Left ventricle myocardium inferior (tissue), 1 donor: Measurements from ENCODE around the gene SAYSD1. TPM values are rescaled to one million over a fixed set of nuclear protein-coding genes. Genes with fewer than 3 reads are reported as not detected.
A peak's percentile ranks its signal among the peaks of the same experiment; 100 is the strongest.

Experiments
- DNase-seq: peaks from one replicate; pipeline ENCODE4 v3.0.0-alpha.2; 2020
- H3K27ac ChIP-seq: fragments of 200-600 bp; replicated peaks from 2 replicates; pipeline ENCODE4 v1.8.0; 2021
- H3K27me3 ChIP-seq: fragments of 200-600 bp; 2 replicates; pipeline ENCODE4 v1.8.0; 2021; ENCODE audit warnings: low read depth
- H3K36me3 ChIP-seq: fragments of 200-600 bp; 2 replicates; pipeline ENCODE4 v1.8.0; 2021
- H3K4me1 ChIP-seq: fragments of 200-600 bp; 2 replicates; pipeline ENCODE4 v1.8.0; 2021
- H3K4me3 ChIP-seq: fragments of 200-600 bp; 2 replicates; pipeline ENCODE4 v1.8.0; 2021; ENCODE audit warnings: mild to moderate bottlenecking, moderate library complexity
- H3K9me3 ChIP-seq: fragments of 200-600 bp; replicated peaks from 2 replicates; pipeline ENCODE4 v1.8.0; 2021
- CTCF ChIP-seq: fragments of 200-600 bp; IDR thresholded peaks from 2 replicates; pipeline ENCODE4 v1.8.0; 2021; ENCODE audit warnings: antibody characterized with exemption, mild to moderate bottlenecking, borderline replicate concordance
- intact Hi-C: fragments of 100-400 bp; cut with micrococcal nuclease; formaldehyde crosslinking; loops from one replicate; pipeline ENCODE4 v1.11.0; 2022
- total RNA-seq: library from RNA; stranded (reverse); fragmentation: NEBNext Ultra II Directional; extraction: Animal tissue kit (Norgen Biotek cat#: 25700); gene quantifications from one replicate; pipeline ENCODE4 v1.2.1, GENCODE V29; 2021
- donor health status: DM: no; HTN: yes; CAD: no; lungs with severe emphysema.

SAYSD1 gene
- total RNA-seq, 1 donor from 2014 or later, result 10.0 TPM

GRCh38 chr6:39068391-39068790 lies 46.6 kb downstream of the SAYSD1 start:
- intact Hi-C loops, result no loop called here
- TF ChIP-seq CTCF, result no peak
- Histone ChIP-seq H3K27me3 (peaks cover 4% of the 10 kb centered on the region), H3K4me1 (peaks cover 18% of the 10 kb centered on the region), H3K27ac (no peak overlapping the region), H3K36me3 (no peaks in the 10 kb centered on the region), H3K9me3 (no peaks in the 10 kb centered on the region), H3K4me3 (no peak overlapping the region)
- DNase-seq, result no peak

- DNase-seq, result no peak
- H3K9me3 ChIP-seq, result no peaks in the 10 kb centered on the region
- no peak overlapping the region for H3K4me3 ChIP-seq
- H3K4me1 ChIP-seq, result peaks cover 47% of the 10 kb centered on the region
- intact Hi-C loops, result no loop called here
- no peak for TF ChIP-seq CTCF
- H3K36me3 ChIP-seq, result no peaks in the 10 kb centered on the region
- H3K27me3 ChIP-seq, result peaks cover 17% of the 10 kb centered on the region
- peak overlapping the region; percentile 81 for H3K27ac ChIP-seq
Measured at GRCh38 chr6:39065561-39065960, 49.4 kb downstream of the SAYSD1 start.

- Histone ChIP-seq H3K9me3 (no peaks in the 10 kb centered on the region), H3K4me1 (peaks cover 54% of the 10 kb centered on the region), H3K36me3 (peaks cover 4% of the 10 kb centered on the region), H3K27ac (peak overlapping the region; percentile 81), H3K27me3 (peaks cover 33% of the 10 kb centered on the region), H3K4me3 (no peak overlapping the region)
- no peak for TF ChIP-seq CTCF
- DNase-seq, result no peak
- intact Hi-C loops, result no loop called here
Measured at GRCh38 chr6:39063526-39063925, 51.5 kb downstream of the SAYSD1 start.

GRCh38 chr6:39062014-39062740 lies 52.8 kb downstream of the SAYSD1 start:
- Histone ChIP-seq H3K27ac (peak overlapping the region; percentile 81), H3K9me3 (no peaks in the 10 kb centered on the region), H3K4me3 (no peak overlapping the region), H3K4me1 (peaks cover 56% of the 10 kb centered on the region), H3K36me3 (peaks cover 4% of the 10 kb centered on the region), H3K27me3 (peaks cover 38% of the 10 kb centered on the region)
- intact Hi-C loops, result no loop called here
- no peak for TF ChIP-seq CTCF
- peak; percentile 38 for DNase-seq

- peak overlapping the region; percentile 81 for H3K27ac ChIP-seq
- no peak for DNase-seq
- no peaks in the 10 kb centered on the region for H3K9me3 ChIP-seq
- H3K36me3 ChIP-seq, result peaks cover 4% of the 10 kb centered on the region
- intact Hi-C loops, result no loop called here
- H3K27me3 ChIP-seq, result peaks cover 35% of the 10 kb centered on the region
- H3K4me3 ChIP-seq, result no peak overlapping the region
- no peak for TF ChIP-seq CTCF
- H3K4me1 ChIP-seq, result peaks cover 62% of the 10 kb centered on the region
Measured at GRCh38 chr6:39061588-39061987, 53.4 kb downstream of the SAYSD1 start.
